Nucleus accumbens (tissue), 56 donors: ENCODE measurements around the gene HELZ2.
"Not testable (repeated sequence)": the region's sequence is repeated elsewhere in the genome, so short reads cannot be mapped to it uniquely, and the experiment has no call there.

ENCODE experiments used
- DNase-seq, 56 donors: peaks; one replicate each; lab custom pipeline; 2025; lab: John Stamatoyannopoulos, UW

HELZ2 gene

GRCh38 chr20:63574156-63574828 is at the start of gene HELZ2:
TSS of gene HELZ2 (minus strand) at chr20:63574239. CDS start at chr20:63572385, 1,854 bp downstream.
- DNase-seq: peak in 30 of 56 donors; percentile 3 to 63 (median 25)

DNA sequence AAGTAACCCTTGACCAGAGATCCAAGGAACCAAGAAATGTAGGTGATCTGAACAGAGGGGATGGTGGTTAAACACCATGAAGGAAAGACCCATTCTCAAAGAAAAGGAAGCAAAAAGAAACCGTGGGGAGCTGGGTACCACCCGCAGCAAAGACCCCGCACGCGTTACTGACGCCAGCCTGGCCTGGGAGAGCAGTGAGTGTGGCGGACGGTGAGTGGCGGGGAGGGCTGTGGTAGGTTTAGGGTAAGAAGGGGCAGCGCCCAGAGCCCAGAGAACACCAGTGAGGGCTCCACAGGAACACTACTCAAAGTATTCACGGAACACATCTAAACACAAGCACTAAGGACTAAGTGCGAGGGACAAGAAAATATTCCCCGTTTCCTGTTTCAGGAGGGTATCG is 48.7 kb upstream of the HELZ2 start:
- no peak for DNase-seq

DNA sequence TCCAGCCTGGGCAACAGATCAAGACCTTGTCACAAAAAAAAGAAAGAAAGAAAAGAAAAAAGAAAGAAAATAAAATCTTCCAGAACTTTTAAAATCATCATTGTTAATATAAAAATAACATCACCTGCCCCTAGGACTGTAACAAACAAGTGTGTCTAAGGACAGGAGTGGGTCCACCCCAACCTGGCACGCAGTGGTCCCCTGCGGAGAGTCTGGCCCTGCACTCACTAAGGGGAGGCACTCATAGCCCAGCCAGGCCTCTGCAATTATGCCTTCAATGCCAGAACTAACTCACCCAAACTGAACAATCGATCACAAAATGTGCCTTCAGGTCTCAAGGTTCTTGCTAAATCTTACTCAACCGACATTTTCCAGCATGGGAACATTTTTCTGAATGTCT is 48.1 kb upstream of the HELZ2 start:
- DNase-seq: no peak

GRCh38 chr20:63620991-63621390 is 47.0 kb upstream of the HELZ2 start:
- no peak for DNase-seq

DNA sequence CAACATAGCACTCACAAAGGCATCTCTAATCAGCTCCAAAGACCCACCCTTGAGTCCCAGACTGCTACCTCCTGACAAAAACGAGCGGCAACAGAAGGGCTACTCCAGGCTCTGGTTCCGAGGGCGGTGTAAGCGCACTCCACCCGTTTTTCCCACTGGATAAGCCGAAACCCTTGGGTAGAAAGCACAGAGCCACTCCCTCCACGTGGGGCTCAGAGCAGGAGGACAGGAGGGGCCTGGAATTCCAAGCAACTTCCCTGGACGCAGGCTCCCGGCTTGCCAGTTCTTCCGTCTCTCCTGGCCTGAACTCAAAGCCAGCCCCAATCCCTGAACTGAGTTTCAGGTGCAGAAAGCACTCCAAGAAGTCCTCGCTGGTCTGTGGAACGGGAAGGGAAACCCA is 45.5 kb upstream of the HELZ2 start:
- DNase-seq: no peak

DNA sequence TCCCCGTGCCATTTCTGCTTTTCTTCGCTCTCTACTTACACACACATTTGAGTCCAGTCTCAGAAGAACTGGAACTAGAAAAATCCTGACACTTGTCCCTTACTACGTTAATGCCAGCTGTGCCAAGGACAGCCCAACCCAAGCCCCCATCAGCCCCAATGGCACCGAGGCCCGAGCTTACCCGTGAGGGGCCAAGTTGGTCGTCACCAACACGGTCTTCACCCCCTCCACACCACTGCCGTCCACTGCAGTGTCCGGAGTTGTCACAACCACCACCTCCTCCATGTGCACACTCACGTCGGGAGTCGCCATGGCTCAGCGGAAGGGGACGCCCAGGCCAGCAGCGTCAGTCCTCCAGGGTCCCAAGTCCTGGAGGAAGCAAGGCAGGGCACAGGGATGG is 45.0 kb upstream of the HELZ2 start:
- no peak for DNase-seq

DNA sequence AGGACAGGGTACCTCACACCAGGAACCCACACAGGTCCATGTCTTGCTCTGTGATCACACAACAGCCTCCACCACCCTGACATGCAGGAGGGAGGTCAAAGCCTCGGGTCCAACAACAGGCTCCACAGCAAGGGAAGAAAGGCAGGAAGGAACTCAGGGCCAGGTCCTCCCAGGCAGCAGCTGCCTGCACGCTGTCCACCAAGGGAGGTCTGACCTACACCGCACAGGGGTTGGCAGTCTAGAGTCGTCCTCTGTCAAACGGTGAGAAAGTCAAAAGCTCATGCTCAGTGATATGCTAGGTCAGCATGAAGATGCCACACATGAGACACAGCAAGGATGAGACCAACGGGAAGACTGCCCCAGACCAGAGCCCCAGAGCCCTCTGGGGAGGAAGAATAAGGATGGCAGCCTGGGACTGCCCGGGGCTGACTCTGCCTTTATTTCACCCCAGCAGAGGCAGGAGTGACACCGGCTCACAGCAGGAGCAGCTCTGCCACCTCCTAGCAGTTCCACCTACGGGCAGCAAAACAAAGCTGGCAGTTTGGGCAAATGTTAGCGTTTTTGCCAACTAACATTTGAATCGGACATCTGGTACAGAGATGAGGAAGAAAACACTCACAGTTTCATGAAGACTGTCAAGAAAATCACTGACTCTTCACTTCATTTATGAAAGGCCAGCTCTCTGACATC is 44.4 kb upstream of the HELZ2 start:
- DNase-seq: no peak

DNA sequence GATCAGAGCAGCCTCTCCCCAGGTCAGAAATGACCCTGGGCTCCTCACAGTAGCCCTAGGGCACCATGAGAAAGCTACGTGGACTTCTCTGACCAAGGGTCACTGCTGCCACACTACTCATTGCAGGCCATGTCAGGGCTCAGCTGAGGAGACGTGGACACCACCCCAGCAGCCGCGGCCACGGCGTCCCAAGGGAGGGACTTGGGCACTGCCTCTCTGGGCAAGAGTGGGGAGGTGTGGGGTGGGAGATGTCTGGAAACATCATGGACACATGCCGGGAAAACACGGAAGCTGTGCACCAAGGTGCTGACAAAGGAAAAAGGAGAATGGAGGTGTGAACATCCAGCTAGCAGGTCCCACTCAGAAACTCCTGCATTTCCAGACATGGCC is 43.8 kb upstream of the HELZ2 start:
- no peak for DNase-seq

GRCh38 chr20:63617092-63617875 is 43.2 kb upstream of the HELZ2 start:
- DNase-seq: no peak

GRCh38 chr20:63613863-63614594 is 40.0 kb upstream of the HELZ2 start:
- not testable (repeated sequence) for DNase-seq

DNA sequence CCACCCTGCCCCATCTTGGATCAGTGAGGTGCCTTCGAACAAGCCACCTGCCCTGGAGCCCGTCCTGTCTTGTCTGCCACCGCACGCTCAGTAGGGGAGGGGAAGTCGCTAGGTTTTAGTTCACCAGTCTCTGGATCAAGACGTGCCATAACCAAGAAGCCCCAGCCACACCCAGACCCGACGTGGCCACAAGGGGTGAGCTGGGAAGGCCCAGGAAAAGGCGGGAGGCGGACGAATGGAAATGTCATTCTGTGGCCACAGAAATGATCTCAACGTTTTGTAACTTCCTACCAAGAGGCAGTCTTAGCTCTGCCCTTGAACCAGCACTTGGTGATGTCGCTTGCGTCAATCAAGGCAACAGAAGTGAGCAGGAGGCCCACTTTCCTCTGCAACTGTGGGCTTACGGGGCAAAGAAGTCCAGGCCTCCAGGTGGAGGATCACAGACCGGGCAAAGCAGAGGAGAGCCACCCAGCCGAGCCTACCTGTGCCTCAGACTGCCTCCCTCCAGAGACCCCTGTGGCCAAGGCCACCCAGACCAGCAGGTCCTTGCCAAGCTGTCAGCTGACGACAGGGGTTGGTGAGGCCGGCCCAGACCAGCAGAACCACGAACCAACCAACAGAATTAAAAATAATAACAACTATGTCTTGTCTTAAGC is 38.4 kb upstream of the HELZ2 start:
- DNase-seq: no peak

DNA sequence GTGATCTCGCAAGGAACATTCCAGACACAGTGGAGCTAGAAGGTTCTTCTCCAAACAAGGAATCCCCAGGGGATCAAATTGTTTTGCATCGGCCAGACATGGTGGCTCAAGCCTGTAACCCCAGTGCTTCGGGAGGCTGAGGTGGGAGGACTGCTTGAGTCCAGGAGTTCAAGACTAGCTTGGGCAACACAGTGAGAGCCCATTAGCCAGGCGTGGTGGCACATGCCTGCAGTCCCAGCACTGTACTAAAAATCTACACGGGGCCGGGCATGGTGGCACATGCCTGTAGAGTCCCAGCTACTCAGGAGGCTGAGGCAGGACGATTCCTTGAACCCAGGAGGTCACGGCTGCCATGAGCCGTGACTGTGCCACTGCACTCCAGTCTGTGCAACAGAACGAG is 37.6 kb upstream of the HELZ2 start:
- no peak for DNase-seq

DNA sequence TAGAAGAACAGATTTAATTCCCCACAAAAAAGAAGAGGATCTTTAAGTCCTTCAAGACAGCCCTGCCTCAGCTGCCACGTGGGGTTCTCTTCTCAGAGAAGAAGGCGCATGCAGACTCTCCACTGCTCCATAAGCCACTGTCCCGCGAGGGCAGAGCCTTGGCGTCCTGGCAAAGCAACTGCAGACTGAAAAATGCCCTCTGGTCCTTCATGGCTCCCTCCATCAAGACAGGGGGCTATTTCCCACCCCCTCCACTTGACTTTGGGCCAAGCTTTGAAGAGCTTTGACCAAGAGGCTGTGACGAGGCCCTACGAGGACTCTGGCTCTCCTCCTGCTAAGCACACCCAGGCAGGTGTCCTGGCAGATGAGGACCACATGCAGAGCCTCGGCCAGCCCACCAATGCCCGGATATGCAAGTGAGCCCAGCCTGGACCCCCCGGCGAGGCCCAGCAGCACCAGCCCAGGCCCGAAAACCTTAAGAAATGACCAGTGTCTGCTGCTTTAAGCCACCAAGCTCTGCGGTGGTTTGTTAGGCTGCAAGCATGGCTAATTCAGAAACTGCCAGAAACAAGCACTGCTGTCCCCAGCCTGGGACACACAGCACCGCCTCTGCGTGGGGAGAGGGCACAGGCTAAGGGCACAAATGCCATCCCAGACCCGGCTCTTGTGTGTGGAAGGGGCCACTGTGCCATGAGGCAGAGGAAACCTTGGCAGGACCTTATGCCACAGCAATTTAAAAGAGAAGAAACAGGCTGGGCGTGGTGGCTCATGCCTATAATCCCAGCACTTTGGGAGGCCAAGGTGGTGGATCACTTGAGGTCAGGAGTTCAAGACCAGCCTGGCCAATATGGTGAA is 36.8 kb upstream of the HELZ2 start:
- no peak for DNase-seq

DNA sequence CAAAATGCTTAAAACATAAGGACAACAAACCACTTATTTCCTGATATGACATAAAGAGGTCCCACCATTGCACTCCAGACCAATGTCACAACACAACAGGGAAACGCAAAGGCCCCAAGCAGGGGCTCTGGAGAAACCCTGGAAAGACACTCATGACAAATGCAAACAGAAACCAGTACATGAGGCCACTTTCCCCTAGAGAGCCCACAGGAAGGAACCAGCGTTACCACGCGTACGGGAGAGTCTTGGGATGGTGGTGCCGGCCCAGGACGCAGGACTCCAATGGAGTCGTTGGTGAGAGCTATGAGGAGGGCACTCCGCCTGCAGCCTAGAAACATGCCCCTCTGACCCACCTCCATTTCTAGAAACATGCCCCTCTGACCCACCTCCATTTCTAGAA is 32.6 kb upstream of the HELZ2 start:
- no peak for DNase-seq

GRCh38 chr20:63602321-63602720 is 28.3 kb upstream of the HELZ2 start:
- no peak for DNase-seq

- DNase-seq: not testable (repeated sequence)
Measured at GRCh38 chr20:63601679-63602078, 27.6 kb upstream of the HELZ2 start.

DNA sequence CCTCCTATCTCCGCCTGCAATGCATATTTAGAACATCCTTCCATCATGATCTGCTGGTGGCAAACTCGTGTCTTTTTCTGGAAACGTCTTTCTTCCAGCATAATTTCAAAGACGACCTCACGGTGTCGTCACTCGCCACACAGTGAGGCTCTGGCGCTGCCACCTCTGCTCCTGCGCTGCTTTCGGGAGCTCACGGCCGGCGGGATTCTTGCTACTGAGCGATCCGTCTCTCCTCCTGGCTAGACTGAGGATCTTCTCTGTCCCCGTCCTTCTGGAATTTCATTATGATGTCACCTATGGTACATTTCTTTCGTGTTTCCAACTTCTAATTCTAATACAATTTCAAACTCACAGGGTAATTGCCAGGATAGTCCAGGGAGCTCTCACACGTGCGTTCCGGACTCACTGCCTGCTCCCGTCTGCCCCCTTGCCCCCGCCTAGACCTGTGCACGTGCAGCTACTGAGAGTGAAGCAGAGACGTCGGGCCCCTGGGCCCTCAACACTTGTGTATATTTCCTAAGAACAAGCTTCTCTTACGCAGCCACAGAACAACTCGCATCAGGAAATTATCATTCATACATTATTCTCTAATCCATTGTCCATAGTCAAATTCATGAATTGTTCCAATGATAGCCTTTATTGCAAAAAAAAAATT is 25.5 kb upstream of the HELZ2 start:
- DNase-seq: no peak

- DNase-seq: no peak
Measured at GRCh38 chr20:63598479-63599395, 24.7 kb upstream of the HELZ2 start.
